CD4-positive, alpha-beta T cell treated with Interleukin-15 for 1 hour (primary cell): ENCODE measurements around the gene YTHDF1.
A peak's percentile ranks its signal among the peaks of the same experiment; 100 is the strongest.

Experiments
- DNase-seq: peaks from one replicate; pipeline ENCODE4 v3.0.0-alpha.2; 2020

The YTHDF1 gene

DNA sequence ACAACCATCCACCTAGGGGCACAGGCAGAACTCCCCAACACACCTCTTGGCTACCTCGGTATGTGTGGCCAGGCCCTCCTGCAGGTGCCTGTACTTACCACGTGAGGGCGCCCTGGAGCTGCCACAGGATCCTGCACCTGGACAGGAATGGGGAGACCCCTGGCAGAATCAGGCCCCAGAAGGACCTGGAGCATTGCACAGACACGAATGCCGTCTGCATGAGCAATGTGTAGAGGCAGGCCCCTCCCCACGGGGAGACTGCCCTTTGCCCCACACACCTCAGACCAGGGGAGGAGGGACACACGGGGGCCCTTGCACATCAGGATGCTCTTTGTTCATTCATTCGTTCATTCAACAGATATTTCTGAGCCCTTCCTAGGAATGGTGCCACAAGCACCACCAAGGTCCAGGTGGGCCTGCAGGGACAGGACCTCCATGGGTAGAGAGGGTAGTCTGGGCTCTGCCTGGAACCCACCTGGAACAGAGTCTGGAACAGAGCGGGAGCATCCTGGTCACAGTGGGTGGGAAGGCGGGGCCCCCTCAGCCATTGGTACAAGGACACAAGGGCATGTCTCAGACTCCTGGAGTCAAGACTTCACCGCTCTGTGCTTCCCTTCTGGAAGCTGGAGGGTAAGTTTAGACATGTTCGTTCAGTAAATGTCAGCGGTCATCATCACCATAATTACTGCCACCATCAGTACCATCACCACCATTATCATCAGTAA is 32.3 kb downstream of the YTHDF1 start:
- no peak for DNase-seq

DNA sequence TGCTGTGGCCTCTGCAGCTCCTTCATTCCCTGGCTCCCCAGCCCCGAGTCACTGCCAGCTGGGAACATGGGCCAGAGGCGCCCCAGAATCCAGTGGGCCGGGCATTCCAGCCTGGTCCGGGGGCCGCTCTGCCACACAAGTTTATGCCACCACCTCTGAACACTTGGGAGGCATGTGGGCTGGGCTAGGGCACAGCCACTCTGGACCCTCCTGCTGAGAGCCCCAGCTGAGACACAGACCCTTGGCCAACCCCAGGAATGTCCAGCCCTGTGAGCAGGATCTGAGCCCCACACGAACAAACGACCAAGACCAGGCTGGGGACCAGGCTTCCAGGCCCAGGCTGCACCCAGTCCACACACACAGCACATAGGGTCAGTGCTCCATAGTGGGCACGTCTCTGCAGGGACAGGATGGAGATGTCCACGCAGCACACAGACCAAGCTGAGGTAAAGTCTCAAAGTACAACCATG is 33.0 kb downstream of the YTHDF1 start:
- no peak for DNase-seq

DNA sequence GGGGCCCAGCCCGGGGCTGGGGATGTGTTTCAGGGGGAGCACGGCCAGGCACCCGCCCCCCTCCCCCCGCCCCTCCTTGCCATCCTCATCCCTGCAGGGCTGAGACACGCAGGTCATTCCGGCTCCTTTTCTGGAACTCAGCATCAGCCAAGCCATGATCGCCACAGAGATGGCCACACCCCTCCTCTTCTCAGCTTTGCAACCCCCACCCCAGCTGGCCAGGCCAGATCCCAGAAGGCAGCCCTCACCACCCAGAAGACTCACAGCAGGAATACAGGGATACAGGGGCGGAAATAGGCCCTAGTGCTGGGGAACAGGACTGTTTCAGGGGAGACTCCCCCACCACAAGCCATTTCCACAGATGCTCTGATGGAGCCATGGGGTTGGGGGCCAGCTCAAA is 33.5 kb downstream of the YTHDF1 start:
- DNase-seq: no peak

DNA sequence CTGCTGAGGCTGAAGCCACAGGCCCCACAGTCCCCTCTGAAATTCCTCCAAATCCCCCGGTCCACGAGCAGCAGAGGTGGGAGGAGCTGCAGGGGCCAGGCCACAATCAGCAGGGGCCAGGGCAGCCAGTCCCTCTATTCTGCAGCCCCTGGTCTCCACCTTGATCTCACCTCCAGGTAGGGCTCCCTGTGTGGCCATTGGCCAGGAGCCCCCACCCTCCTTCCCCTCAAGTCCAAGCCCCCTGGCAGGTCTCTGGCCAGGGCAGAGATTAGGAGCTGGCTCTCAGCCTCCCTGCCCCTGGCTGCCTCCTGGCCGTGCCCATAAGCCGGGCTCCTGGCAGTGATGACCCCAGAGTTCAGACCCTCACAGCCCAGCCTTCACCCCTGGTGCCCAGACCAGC is 34.7 kb downstream of the YTHDF1 start:
- no peak for DNase-seq

DNA sequence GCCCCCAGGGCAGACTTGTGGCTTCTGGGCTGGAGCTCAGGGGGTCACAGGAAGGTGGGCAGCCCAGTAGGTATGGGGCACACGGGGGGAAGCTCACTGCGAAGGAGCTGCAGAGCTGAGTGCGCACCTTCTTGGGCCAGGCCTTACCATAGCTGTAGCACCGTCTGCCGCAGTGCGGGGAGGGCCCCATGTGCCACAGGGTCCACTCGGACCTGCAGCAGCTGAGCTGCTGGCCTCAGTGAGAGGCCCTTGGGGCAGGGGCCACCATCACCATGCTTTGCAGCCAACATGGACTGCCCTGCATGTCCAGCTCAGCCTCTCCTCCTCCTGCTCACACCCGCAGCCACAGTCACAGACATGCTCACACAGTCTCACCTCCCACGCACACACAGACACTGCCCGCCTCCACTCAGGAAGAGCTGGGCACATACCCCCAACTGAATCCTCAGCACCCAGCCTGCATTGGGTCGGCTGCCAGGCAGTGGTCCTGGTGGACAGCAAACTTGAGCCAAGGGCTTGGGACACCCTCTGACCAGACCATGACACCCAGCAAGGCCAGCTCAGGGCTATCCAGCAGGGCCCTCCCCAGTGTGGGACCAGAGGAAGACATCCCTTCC is 35.3 kb downstream of the YTHDF1 start:
- no peak for DNase-seq

DNA sequence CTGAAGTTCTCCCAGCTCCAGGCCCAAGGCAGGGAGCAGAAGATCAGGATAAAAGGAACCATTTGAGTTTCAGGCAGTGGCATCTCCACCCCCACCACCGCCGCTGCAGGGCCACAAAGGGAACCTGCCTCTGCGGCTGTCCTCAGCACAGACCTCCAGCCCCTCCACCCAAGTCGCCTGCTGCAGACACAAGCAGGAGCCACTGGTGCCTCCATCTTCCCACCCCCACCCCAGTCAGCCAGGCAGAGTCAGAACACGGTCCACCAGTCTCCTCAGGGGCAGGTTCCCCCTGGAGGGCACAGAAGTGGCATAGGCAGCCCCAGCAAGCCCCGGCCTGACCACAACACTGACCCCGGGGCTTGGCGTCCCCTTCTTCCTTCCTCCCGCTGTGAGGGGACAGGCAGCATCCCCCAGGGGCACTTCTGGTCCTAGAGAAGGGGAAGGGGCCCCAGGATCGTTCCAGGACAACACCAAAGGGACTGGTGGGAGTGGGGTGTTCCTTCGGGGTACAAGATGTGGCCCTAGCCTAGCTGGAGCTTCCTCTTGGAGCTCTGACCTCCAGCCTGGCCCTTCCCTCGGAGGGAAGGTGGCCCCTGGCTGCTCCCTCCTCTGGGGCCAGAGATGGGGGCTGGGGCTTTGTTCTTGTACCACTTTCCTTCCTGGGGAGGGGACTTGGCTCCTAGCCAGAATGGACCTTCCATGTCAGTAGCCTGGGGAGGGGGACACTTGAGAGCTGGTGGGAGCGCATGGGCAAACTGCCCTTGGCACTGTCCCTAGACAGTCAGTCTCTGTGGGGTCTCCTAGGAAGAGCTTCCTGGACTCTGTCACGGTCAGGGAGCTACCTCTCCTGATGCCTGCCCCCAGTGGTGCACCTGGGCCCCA is 36.0 kb downstream of the YTHDF1 start:
- no peak for DNase-seq

DNA sequence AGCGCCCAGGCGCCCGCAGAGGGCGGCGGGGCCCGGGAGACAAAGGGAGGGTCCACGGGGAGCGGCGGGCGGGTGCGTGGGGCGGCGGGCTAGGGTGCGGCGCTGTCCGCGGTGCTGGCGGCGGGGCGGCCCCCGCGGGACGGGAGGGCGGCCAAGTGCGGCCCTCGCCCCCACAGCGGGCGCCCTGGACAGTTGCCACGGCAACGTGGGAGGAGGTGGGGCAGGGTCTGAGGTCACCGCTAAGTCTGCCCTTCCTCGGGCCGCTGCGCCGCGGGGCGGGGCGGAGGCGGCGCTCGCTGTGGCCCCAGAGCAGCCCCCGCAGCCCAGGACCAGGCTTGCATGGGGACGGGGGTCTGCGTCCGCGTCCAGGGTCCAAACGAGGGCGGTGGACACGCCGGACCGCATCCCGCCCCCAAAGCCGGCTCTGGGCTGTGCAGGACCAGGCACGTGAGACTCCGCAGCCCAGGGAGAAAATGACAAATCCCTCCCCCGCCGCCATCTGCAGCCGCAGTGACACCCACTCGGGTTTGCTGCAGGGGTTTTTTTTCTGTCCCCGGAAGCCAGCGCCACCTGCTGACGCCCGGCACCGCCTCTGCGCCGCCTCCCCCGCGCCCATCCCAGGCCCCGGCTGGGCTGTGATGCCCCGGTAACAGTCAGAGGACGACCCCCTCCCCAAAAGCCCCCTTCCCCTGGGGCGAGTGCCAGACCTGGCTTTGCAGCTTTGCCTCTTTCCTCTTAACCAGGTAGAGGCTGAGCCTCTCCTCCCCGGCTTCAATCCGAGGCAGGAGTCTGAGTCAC is 36.8 kb downstream of the YTHDF1 start:
- peak; percentile 67 for DNase-seq

DNA sequence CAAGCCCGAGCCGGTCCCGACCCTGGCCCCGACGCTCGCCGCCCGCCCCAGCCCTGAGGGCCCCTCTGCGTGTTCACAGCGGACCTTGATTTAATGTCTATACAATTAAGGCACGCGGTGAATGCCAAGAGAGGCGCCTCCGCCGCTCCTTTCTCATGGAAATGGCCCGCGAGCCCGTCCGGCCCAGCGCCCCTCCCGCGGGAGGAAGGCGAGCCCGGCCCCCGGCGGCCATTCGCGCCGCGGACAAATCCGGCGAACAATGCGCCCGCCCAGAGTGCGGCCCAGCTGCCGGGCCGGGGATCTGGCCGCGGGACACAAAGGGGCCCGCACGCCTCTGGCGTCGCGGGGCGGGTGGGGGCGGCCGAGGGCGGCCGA is 37.5 kb downstream of the YTHDF1 start:
- DNase-seq: no peak

DNA sequence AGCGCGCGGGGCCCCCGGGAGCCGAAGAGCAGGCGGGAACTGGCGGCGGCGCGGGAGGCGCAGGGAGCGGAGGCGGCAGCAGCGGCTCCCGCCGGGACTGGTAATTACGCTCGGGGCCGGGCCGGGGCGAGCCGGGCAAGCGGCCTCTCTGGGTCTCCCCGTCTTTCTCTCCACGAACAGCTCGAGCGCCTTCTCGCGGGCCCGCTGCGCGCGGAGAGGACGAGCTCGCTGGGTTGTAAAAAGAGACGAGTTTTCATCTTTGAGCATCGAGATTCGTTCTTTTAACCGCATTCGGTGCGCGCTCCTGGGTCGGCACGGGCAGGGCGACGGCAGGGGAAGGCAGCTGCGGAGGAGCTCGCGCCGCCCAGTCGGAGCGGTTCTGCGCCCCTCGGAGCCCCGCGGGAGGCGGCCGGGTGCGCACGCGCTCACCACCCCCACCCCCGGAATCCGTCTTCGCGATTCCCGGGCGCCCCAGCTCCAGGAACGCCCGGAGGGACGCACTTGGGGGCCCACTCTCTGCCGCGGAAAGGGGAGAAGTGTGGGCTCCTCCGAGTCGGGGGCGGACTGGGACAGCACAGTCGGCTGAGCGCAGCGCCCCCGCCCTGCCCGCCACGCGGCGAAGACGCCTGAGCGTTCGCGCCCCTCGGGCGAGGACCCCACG is 38.0 kb downstream of the YTHDF1 start:
- no peak for DNase-seq

DNA sequence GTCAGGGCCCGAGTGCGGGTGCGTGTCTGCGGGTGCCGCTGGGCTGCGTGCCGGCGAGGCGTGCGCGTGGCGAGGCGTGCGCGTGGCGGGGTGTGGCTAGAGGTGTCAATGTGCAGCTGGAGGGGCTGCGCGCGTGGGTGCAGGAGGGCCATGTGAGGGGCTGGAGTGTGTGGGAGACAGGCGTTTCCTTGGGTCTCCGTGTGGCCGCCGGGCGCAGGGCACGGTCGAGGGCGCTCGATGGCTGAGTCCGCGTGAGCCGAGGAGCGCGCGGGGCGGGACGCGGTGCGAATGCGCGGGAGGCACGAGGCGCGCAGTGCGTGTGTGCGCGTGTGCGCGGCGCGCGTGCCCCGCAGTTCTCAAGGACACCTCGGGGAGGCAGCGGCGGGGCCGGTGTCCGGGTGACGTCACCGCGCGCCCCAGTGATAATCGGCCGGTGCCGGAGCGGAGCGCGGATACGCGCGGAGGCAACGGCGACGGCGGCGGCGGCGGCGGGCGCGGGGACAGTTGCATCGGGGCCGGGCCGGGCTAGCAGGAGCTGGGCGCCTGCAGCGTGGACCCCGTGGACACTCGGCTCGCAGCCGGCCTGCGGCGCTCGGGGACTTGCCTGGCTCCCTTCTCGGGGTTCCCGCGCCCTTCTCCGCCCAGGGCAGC is 38.7 kb downstream of the YTHDF1 start:
- DNase-seq: no peak

DNA sequence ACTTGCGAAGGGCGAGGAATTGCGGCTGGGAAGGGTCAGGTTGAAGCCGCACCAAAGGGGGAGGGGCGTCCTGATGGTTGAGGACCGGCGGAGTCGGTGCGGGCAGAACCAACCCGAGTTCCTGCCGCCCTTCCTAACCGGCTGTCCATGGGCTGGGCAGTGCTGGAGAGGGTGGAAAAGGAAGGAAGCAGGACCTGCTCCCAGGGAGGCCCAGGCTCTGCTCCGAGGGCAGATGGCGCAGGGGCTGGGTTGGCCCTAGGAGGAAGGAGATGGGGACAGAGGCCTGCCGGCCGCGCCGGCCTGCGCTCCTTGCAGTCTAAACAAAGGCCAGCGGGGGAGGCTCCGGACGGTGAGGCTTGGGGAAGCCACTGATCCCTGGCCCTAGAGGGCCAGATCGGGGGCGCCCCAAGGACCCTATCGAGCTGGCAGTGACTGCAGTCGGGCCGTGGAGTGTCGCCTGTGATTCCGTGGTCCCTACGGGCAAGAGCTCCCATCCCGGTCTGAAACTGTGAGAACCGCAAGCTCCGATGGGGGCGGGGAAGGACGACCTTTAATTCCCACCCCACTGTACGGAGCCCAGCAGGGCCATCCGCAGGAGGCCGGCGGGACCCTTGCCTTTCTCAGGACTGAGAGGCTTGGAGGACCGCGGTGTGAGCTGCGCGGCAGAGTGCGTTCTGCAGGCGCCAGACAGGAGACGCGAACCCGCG is 39.4 kb downstream of the YTHDF1 start:
- no peak for DNase-seq

DNA sequence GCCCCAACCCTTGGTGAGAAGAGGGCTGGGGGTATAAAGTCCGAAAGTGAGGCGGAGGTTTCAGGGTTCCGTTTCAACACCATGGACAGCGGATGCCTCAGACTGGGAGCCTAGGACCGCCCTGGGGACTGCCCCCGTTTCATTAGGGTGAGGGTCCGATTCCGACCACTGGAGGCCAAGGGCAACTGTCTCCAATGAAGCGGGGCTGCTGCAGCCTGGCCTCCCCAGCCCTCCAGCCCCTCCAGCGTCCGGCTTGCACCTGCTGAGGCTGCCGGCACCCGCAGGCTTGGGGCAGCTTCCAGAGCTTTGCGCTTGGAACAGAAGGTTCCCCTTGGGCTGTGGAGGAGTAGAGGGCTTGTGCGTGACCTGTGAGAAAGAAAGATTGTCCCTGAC is 39.9 kb downstream of the YTHDF1 start:
- DNase-seq: no peak

DNA sequence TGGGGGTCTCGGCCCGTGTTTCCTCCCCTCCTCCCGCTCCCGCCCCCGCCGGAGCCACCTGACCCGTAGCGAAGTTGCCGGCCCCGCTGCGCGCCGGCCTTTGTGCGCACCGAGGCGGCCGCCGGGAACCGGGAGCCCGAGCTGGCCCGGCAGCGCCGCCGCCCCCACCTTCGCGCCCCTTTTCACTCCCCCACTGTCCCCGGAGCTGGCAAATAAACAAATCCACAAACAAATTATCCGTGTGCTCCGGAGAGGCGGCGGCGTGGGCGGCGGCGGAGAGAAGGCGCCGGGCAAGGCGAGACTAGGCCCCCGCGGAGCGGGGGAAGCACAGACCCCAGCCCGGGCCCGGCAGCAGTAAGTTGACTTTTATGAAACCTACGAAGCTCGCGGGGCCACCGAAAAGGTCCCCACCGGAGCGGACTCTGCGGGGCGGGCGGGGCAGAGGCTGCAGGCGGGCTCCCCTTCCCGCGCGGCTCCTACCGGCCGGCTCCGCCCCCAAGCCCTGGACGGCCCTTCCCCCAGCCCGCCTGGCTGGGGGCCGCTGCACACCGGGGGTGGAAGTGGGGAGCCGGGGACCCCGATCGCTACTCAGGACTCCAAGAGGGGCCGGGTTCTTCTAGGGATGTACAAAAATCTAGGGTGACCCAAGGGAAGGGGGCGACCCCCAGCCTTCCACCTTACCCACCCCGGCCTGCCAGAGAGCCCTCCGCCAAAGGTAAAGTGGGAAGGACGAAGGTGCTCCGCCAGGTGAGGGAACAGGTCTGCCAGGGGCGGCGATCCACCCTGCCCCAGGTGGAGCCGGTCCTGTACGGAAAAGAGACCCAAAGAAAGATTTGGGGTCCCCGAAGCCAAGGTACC is 40.7 kb downstream of the YTHDF1 start:
- no peak for DNase-seq

DNA sequence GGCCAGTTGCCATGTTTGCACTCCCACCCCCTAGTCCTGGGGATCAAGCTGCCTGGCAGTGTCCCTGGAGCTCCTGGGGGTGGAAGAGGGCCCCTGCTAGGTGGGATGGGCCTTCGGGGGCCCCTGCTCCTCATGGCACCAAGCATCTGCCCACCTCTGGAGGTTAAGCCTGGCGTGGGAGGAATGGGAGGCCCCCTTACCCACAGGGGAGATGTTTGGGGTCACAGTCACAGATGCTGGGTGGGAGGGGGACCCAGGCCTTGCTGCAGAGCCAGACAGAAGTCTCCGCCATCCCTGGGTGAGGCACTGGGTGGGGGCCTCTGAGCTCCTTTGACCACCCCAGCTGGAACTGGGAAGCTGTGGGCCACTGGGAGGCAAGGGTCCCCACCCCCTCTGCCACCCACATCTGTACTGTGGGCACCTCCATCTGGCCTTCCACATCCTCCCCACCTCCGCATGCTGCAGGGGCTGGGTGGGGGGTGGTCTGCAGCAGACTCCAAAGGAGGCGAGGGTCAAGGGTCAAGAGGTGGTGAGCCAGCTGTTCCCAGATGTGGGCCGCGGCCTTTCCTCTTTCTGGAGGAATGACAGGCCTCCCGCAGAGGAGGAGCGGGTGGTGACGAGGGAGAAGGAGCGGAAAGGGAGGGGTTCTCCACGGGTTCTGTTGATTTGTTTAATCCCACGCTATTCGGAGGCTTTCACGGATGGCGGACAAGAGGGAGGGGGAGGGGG is 41.5 kb downstream of the YTHDF1 start:
- DNase-seq: no peak

DNA sequence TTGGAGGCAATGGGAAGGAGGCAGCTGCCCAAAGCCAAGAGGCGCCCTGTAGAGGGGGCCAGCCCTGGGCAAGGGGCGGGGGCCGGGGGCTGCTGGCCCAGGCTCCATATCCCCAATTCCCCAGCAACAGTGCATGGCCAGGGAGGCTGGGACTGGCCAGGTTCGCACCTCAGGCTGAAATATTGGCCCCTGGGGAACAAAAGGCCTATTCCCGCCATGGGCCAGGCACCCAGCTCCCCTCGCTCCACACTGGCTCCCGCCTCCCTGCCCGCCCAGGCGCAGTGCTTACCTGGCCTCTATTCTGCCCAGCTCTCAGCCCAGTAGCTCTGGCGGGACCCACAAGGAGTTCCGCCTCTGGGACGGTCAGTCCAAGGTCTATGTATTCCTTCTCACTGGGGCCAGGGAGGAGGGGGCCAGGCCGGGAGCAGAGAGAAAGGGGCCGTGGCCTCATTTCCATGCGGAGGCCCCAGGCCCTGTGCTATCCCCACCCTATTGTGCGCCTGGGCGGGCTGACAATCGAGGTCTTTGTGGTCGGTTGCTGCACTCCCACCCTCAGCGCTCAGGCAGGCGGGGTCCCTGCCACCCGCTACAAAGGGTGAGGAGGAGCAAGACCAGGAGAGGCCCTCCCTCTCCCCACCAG is 42.3 kb downstream of the YTHDF1 start:
- DNase-seq: no peak

DNA sequence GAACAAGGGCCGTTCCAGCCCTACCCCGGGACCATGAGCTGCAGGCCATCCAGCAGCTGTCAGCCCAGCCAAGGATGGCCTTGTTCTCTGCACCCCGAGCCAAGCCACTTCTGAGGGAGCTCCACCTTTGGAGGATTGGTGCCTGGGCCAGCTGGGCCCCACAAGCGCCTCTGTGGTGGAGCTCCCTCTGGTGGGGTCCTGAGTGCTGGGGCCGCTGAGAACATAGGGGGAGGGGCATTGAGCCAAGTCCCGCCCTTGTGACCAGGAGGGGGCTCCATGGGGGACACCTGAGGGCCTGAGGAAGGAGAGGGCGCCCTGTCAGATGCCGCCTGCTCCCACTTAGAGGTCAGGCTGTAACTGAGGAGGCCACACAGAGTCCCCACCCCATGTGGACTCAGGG is 43.2 kb downstream of the YTHDF1 start:
- DNase-seq: no peak

DNA sequence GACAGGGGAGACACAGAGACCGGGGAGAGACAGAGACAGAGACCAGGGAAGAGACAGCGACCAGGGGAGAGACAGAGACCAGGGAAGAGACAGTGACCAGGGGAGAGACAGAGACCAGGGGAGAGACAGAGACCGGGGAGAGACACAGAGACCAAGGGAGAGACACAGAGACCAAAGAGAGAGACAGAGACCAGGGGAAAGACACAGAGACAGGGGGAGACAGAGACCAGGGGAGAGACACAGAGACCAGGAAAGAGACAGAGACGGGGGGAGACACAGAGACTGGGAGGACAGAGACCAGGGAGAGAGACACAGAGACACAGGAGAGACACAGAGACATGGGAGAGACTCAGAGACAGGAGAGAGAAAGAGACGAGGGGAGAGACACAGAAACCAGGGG is 43.9 kb downstream of the YTHDF1 start:
- no peak for DNase-seq

DNA sequence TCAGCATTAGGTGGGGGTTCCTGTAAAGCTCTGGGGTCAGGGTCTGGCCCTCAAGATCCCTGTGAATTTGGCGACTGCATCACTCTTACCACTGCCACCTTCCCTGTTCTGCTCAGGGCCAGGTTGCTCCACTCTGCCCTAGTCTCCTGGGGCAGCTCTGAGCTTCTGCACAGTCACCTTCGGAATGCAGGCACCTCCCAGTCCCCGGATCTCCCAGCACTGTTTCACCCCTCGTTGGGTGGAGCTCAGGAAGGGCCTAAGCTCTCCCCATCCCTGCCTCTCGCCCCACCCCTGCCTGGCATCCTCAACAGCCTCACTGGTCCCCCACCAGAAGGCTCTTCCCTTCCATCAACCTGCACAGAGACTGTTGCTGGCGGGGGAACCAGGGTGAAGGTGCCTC is 46.2 kb downstream of the YTHDF1 start:
- no peak for DNase-seq

DNA sequence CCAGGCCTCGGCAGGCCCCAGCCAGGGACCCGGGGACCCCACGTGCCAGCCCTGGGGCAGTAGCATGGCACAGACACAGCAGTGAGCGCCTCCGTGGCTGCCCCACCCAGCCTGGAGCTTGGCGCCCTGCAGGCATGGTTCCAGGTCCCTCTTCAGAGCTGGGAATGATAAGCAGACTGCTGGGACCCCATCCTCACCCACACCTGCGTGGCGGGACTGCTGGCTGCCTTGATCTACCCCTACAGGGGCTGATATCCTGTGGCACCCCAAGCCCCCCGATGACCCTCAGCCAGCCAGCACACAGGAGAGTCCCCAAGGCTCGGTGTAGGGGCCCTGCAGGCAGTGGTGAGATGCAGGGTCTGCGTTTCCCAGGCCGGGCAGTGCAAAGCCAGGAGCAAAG is 47.1 kb downstream of the YTHDF1 start:
- DNase-seq: no peak
